Measurements from ENCODE around the gene TICAM1.
"Not testable (repeated sequence)": the region's sequence is repeated elsewhere in the genome, so short reads cannot be mapped to it uniquely, and the experiment has no call there.

The TICAM1 gene

GRCh38 chr19:4849019-4849418 lies 17.5 kb upstream of the TICAM1 start:
- Histone ChIP-seq H3K79me2 (ENCODE audit: control insufficient read depth, insufficient read depth, low read length) (no peaks in the 10 kb centered on the region), H2BK15ac (replicated peaks; ENCODE audit: low read depth) (no peak overlapping the region), H3K4ac (ENCODE audit: low read depth, low read length) (no peak overlapping the region), H2BK120ac (ENCODE audit: low read depth, low read length) (no peak overlapping the region), H4K5ac (ENCODE audit: low read length) (no peak overlapping the region), H3K18ac (ENCODE audit: low read length) (no peak overlapping the region), H3K56ac (ENCODE audit: low read length) (no peak overlapping the region), H3K27ac (ENCODE audit: low read depth, low read length) (no peak overlapping the region), H3K4me2 (ENCODE audit: low read length) (no peak overlapping the region), H3K79me1 (ENCODE audit: low read length) (no peaks in the 10 kb centered on the region), H4K8ac (ENCODE audit: low read depth, low read length) (no peak overlapping the region), H3K27me3 (ENCODE audit: insufficient read depth, low read length, poor library complexity) (no peaks in the 10 kb centered on the region), H3K4me1 (ENCODE audit: control insufficient read depth, low read depth, low read length) (no peaks in the 10 kb centered on the region), H3K23ac (ENCODE audit: low read length) (no peak overlapping the region), H2BK5ac (ENCODE audit: low read length) (no peak overlapping the region), H3K4me3 (ENCODE audit: low read length) (no peak overlapping the region), H2AK5ac (ENCODE audit: low read length) (no peak overlapping the region), H3K9ac (ENCODE audit: low read length) (no peak overlapping the region), H3K36me3 (ENCODE audit: control insufficient read depth, insufficient read depth, low read length) (peaks cover 4% of the 10 kb centered on the region)
- DNase-seq: no peak
- WGBS (ENCODE audit: extremely low coverage, insufficient coverage, low lambda C conversion rate): no CpG with 5 or more reads among the region's 7 CpGs

GRCh38 chr19:4847190-4847973 lies 15.9 kb upstream of the TICAM1 start:
- H2BK5ac ChIP-seq (ENCODE audit: low read length): no peak overlapping the region
- H2BK15ac ChIP-seq (replicated peaks; ENCODE audit: low read depth): no peak overlapping the region
- no peak overlapping the region for H4K8ac ChIP-seq (ENCODE audit: low read depth, low read length)
- no peak overlapping the region for H3K18ac ChIP-seq (ENCODE audit: low read length)
- H3K27me3 ChIP-seq (ENCODE audit: insufficient read depth, low read length, poor library complexity): no peaks in the 10 kb centered on the region
- no peak overlapping the region for H4K5ac ChIP-seq (ENCODE audit: low read length)
- no peak overlapping the region for H3K23ac ChIP-seq (ENCODE audit: low read length)
- no peak overlapping the region for H2BK120ac ChIP-seq (ENCODE audit: low read depth, low read length)
- H3K4ac ChIP-seq (ENCODE audit: low read depth, low read length): no peak overlapping the region
- H3K9ac ChIP-seq (ENCODE audit: low read length): no peak overlapping the region
- WGBS (ENCODE audit: extremely low coverage, insufficient coverage, low lambda C conversion rate): no CpG with 5 or more reads among the region's 23 CpGs
- H3K4me3 ChIP-seq (ENCODE audit: low read length): no peak overlapping the region
- no peaks in the 10 kb centered on the region for H3K4me1 ChIP-seq (ENCODE audit: control insufficient read depth, low read depth, low read length)
- peaks cover 4% of the 10 kb centered on the region for H3K36me3 ChIP-seq (ENCODE audit: control insufficient read depth, insufficient read depth, low read length)
- no peaks in the 10 kb centered on the region for H3K79me1 ChIP-seq (ENCODE audit: low read length)
- no peak overlapping the region for H3K56ac ChIP-seq (ENCODE audit: low read length)
- no peak overlapping the region for H2AK5ac ChIP-seq (ENCODE audit: low read length)
- H3K79me2 ChIP-seq (ENCODE audit: control insufficient read depth, insufficient read depth, low read length): no peaks in the 10 kb centered on the region
- no peak overlapping the region for H3K4me2 ChIP-seq (ENCODE audit: low read length)
- no peak for DNase-seq
- H3K27ac ChIP-seq (ENCODE audit: low read depth, low read length): no peak overlapping the region

GRCh38 chr19:4845975-4846374 lies 14.5 kb upstream of the TICAM1 start:
- not testable (repeated sequence) for H4K5ac ChIP-seq (ENCODE audit: low read length); H3K23ac ChIP-seq (ENCODE audit: low read length); H2BK120ac ChIP-seq (ENCODE audit: low read depth, low read length); H3K9ac ChIP-seq (ENCODE audit: low read length); H3K79me2 ChIP-seq (ENCODE audit: control insufficient read depth, insufficient read depth, low read length); H3K56ac ChIP-seq (ENCODE audit: low read length); H2AK5ac ChIP-seq (ENCODE audit: low read length); DNase-seq; H3K79me1 ChIP-seq (ENCODE audit: low read length); H3K36me3 ChIP-seq (ENCODE audit: control insufficient read depth, insufficient read depth, low read length); H3K4ac ChIP-seq (ENCODE audit: low read depth, low read length); H3K4me3 ChIP-seq (ENCODE audit: low read length); H3K27ac ChIP-seq (ENCODE audit: low read depth, low read length); H2BK15ac ChIP-seq (replicated peaks; ENCODE audit: low read depth); H3K27me3 ChIP-seq (ENCODE audit: insufficient read depth, low read length, poor library complexity); H3K4me1 ChIP-seq (ENCODE audit: control insufficient read depth, low read depth, low read length); H3K4me2 ChIP-seq (ENCODE audit: low read length); H3K18ac ChIP-seq (ENCODE audit: low read length); H4K8ac ChIP-seq (ENCODE audit: low read depth, low read length); H2BK5ac ChIP-seq (ENCODE audit: low read length)
- no CpG with 5 or more reads among the region's 9 CpGs for WGBS (ENCODE audit: extremely low coverage, insufficient coverage, low lambda C conversion rate)

GRCh38 chr19:4844348-4845179 lies 13.1 kb upstream of the TICAM1 start:
- no peaks in the 10 kb centered on the region for H3K79me1 ChIP-seq (ENCODE audit: low read length)
- no peak overlapping the region for H2BK5ac ChIP-seq (ENCODE audit: low read length)
- H3K27ac ChIP-seq (ENCODE audit: low read depth, low read length): no peak overlapping the region
- no peaks in the 10 kb centered on the region for H3K4me1 ChIP-seq (ENCODE audit: control insufficient read depth, low read depth, low read length)
- H3K18ac ChIP-seq (ENCODE audit: low read length): no peak overlapping the region
- H3K4me3 ChIP-seq (ENCODE audit: low read length): no peak overlapping the region
- H3K4ac ChIP-seq (ENCODE audit: low read depth, low read length): no peak overlapping the region
- no peak overlapping the region for H2BK120ac ChIP-seq (ENCODE audit: low read depth, low read length)
- no peak overlapping the region for H2BK15ac ChIP-seq (replicated peaks; ENCODE audit: low read depth)
- no peaks in the 10 kb centered on the region for H3K79me2 ChIP-seq (ENCODE audit: control insufficient read depth, insufficient read depth, low read length)
- peaks cover 7% of the 10 kb centered on the region for H3K36me3 ChIP-seq (ENCODE audit: control insufficient read depth, insufficient read depth, low read length)
- no peak overlapping the region for H3K9ac ChIP-seq (ENCODE audit: low read length)
- H3K56ac ChIP-seq (ENCODE audit: low read length): no peak overlapping the region
- WGBS (ENCODE audit: extremely low coverage, insufficient coverage, low lambda C conversion rate): no CpG with 5 or more reads among the region's 10 CpGs
- H4K5ac ChIP-seq (ENCODE audit: low read length): no peak overlapping the region
- no peak overlapping the region for H2AK5ac ChIP-seq (ENCODE audit: low read length)
- no peak overlapping the region for H4K8ac ChIP-seq (ENCODE audit: low read depth, low read length)
- H3K27me3 ChIP-seq (ENCODE audit: insufficient read depth, low read length, poor library complexity): no peaks in the 10 kb centered on the region
- H3K23ac ChIP-seq (ENCODE audit: low read length): no peak overlapping the region
- no peak for DNase-seq
- H3K4me2 ChIP-seq (ENCODE audit: low read length): no peak overlapping the region

- H3K4me1 ChIP-seq (ENCODE audit: control insufficient read depth, low read depth, low read length): no peaks in the 10 kb centered on the region
- no peak overlapping the region for H3K4me3 ChIP-seq (ENCODE audit: low read length)
- no peak overlapping the region for H3K27ac ChIP-seq (ENCODE audit: low read depth, low read length)
- H2BK120ac ChIP-seq (ENCODE audit: low read depth, low read length): no peak overlapping the region
- no peaks in the 10 kb centered on the region for H3K79me1 ChIP-seq (ENCODE audit: low read length)
- no CpG with 5 or more reads among the region's 6 CpGs for WGBS (ENCODE audit: extremely low coverage, insufficient coverage, low lambda C conversion rate)
- no peak overlapping the region for H3K56ac ChIP-seq (ENCODE audit: low read length)
- no peak overlapping the region for H2AK5ac ChIP-seq (ENCODE audit: low read length)
- no peak overlapping the region for H3K9ac ChIP-seq (ENCODE audit: low read length)
- DNase-seq: no peak
- H3K79me2 ChIP-seq (ENCODE audit: control insufficient read depth, insufficient read depth, low read length): no peaks in the 10 kb centered on the region
- H3K23ac ChIP-seq (ENCODE audit: low read length): no peak overlapping the region
- no peak overlapping the region for H3K4me2 ChIP-seq (ENCODE audit: low read length)
- H2BK5ac ChIP-seq (ENCODE audit: low read length): no peak overlapping the region
- no peak overlapping the region for H4K8ac ChIP-seq (ENCODE audit: low read depth, low read length)
- no peaks in the 10 kb centered on the region for H3K27me3 ChIP-seq (ENCODE audit: insufficient read depth, low read length, poor library complexity)
- H3K18ac ChIP-seq (ENCODE audit: low read length): no peak overlapping the region
- H3K36me3 ChIP-seq (ENCODE audit: control insufficient read depth, insufficient read depth, low read length): peaks cover 13% of the 10 kb centered on the region
- H4K5ac ChIP-seq (ENCODE audit: low read length): no peak overlapping the region
- no peak overlapping the region for H2BK15ac ChIP-seq (replicated peaks; ENCODE audit: low read depth)
- no peak overlapping the region for H3K4ac ChIP-seq (ENCODE audit: low read depth, low read length)
Observed at GRCh38 chr19:4843647-4843965, 12.1 kb upstream of the TICAM1 start.
